CD14-positive monocyte (primary cell): ENCODE measurements around the gene REEP3. TPM values are rescaled to one million over a fixed set of nuclear protein-coding genes. Genes with fewer than 3 reads are reported as not detected.

Experiments used
- DNase-seq, 3 donors: peaks; one replicate each; pipeline ENCODE4 v3.0.0-alpha.2; 2011 to 2022
- H2AFZ ChIP-seq: 2 replicates; pipeline ENCODE4 v1.6.0; 2012; ENCODE audit warnings: mild to moderate bottlenecking, low read depth, low read length, inconsistent platforms; ENCODE audit not compliant: insufficient read depth, poor library complexity, severe bottlenecking
- H3K27ac ChIP-seq, 2 donors: 1 replicate in 1 of 2; 2 replicates in 1 of 2; pipeline ENCODE4 v1.5.1; 2012 to 2013; ENCODE audit warnings: low read length in 2 of 2, control low read depth in 1 of 2, inconsistent platforms in 1 of 2, low read depth in 1 of 2, mild to moderate bottlenecking in 1 of 2
- H3K27me3 ChIP-seq, 2 donors: one replicate each; pipeline versions ENCODE4 v1.6.0 to v1.6.1; 2011 to 2013; ENCODE audit warnings: low read length in 2 of 2; ENCODE audit not compliant: control insufficient read depth in 2 of 2, insufficient read depth in 2 of 2
- H3K36me3 ChIP-seq, 2 donors: replicated peaks in 1 of 2; 1 replicate in 1 of 2; 2 replicates in 1 of 2; pipeline versions ENCODE4 v1.5.1 to v1.6.1; 2012 to 2013; ENCODE audit warnings: low read length in 2 of 2, control low read depth in 1 of 2, inconsistent platforms in 1 of 2, mild to moderate bottlenecking in 1 of 2; ENCODE audit not compliant: insufficient read depth in 2 of 2, control insufficient read depth in 1 of 2
- H3K4me1 ChIP-seq, 2 donors: 1 replicate in 1 of 2; 2 replicates in 1 of 2; pipeline versions ENCODE4 v1.5.1 to v1.6.1; 2012 to 2013; ENCODE audit warnings: low read length in 2 of 2, control low read depth in 1 of 2, inconsistent platforms in 1 of 2, mild to moderate bottlenecking in 1 of 2, moderate library complexity in 1 of 2; ENCODE audit not compliant: insufficient read depth in 2 of 2, control insufficient read depth in 1 of 2
- H3K4me2 ChIP-seq: replicated peaks from 2 replicates; pipeline ENCODE3; 2012; ENCODE audit warnings: low read length, moderate library complexity, mild to moderate bottlenecking; ENCODE audit not compliant: poor library complexity, severe bottlenecking; ENCODE audit errors: extremely low read depth
- H3K4me3 ChIP-seq, 3 experiments: fragments of 200-600 bp in 1 of 3; sonication (generic) in 1 of 3; replicated peaks in 1 of 3; 1 replicate in 2 of 3; 2 replicates in 1 of 3; pipeline ENCODE4 v1.5.1; 2011 to 2013; ENCODE audit warnings: low read length in 3 of 3, mild to moderate bottlenecking in 3 of 3, control low read depth in 2 of 3, low read depth in 2 of 3, inconsistent platforms in 1 of 3, moderate library complexity in 1 of 3
- H3K79me2 ChIP-seq: 2 replicates; pipeline ENCODE4 v1.6.0; 2012; ENCODE audit warnings: mild to moderate bottlenecking, control low read depth, inconsistent platforms, low read length, moderate library complexity; ENCODE audit not compliant: insufficient read depth
- H3K9ac ChIP-seq: 2 replicates; pipeline ENCODE4 v1.6.0; 2017; ENCODE audit warnings: low read length, mild to moderate bottlenecking; ENCODE audit not compliant: insufficient read depth, poor library complexity, severe bottlenecking
- H3K9me3 ChIP-seq, 2 donors: replicated peaks in 1 of 2; 1 replicate in 1 of 2; 2 replicates in 1 of 2; pipeline versions ENCODE4 v1.5.1 to v1.6.1; 2012 to 2013; ENCODE audit warnings: low read length in 2 of 2, control low read depth in 1 of 2; ENCODE audit not compliant: control insufficient read depth in 1 of 2, insufficient read depth in 1 of 2
- H4K20me1 ChIP-seq: 2 replicates; pipeline ENCODE4 v1.6.0; 2012; ENCODE audit warnings: mild to moderate bottlenecking, low read length, control low read depth, moderate library complexity; ENCODE audit not compliant: insufficient read depth
- H3K27ac Mint-ChIP-seq, 7 donors: one replicate each; pipeline ENCODE4 v1.8.0; 2020; ENCODE audit warnings: mild to moderate bottlenecking in 7 of 7, mixed read lengths in 7 of 7, moderate library complexity in 6 of 7, inconsistent platforms in 2 of 7
- H3K27me3 Mint-ChIP-seq, 3 donors: one replicate each; pipeline ENCODE4 v1.8.0; 2021 to 2022; ENCODE audit warnings: low read depth in 3 of 3, mild to moderate bottlenecking in 3 of 3, mixed read lengths in 3 of 3, moderate library complexity in 3 of 3, inconsistent platforms in 1 of 3
- H3K36me3 Mint-ChIP-seq, 2 donors: one replicate each; pipeline ENCODE4 v1.8.0; 2020; ENCODE audit warnings: mixed read lengths in 2 of 2, inconsistent platforms in 1 of 2, mild to moderate bottlenecking in 1 of 2
- H3K4me1 Mint-ChIP-seq: one replicate; pipeline ENCODE4 v1.8.0; 2020; ENCODE audit warnings: mild to moderate bottlenecking, mixed read lengths
- H3K4me3 Mint-ChIP-seq, 2 donors: one replicate each; pipeline ENCODE4 v1.8.0; 2020; ENCODE audit warnings: mild to moderate bottlenecking in 2 of 2, mixed read lengths in 2 of 2, moderate library complexity in 1 of 2
- H3K9me3 Mint-ChIP-seq, 7 donors: one replicate each; pipeline ENCODE4 v1.8.0; 2020 to 2022; ENCODE audit warnings: mixed read lengths in 7 of 7, mild to moderate bottlenecking in 6 of 7, moderate library complexity in 6 of 7, inconsistent platforms in 2 of 7
- CTCF ChIP-seq: fragments of 200-600 bp; IDR thresholded peaks from one replicate; pipeline ENCODE4 v1.8.0; 2022; ENCODE audit warnings: antibody characterized with exemption, mild to moderate bottlenecking
- WGBS: methylation state at CpG from one replicate; pipeline ENCODE4 v1.1.5; 2013; ENCODE audit warnings: missing lambda C conversion rate; ENCODE audit not compliant: insufficient coverage; 5-methylcytosine and 5-hydroxymethylcytosine counted together
- intact Hi-C, 2 donors: fragments of 100-400 bp; cut with micrococcal nuclease; formaldehyde crosslinking; loops; one replicate each; pipeline versions ENCODE4 v1.15.0 to v1.15.1; 2023
- polyA plus RNA-seq, 3 donors: library from polyadenylated mRNA; depleted of rRNA in 1 of 3; unstranded in 2 of 3; stranded (reverse) in 1 of 3; fragments of 300-500 nt in 2 of 3; fragments of >200 nt in 1 of 3; fragmentation: Illumina TruSeq in 2 of 3; gene quantifications; 1 replicate in 2 of 3; 2 replicates in 1 of 3; pipeline ENCODE4 v1.2.3, GENCODE V29; 2012 to 2021

Gene REEP3
- polyA plus RNA-seq, 3 donors: 9.1 to 17.7 (median 17.7) TPM

- 100% methylated on average over 4 of the region's 6 CpGs for WGBS
Observed at GRCh38 chr10:63518690-63519288, 2.4 kb upstream of the REEP3 start.

More at GRCh38 chr10:63518690-63519288, 2.4 kb upstream of the REEP3 start:
- H3K9me3 Mint-ChIP-seq: peaks cover 5 to 15% (median 9%) of the 10 kb centered on the region in 7 donors
- DNase-seq: no peak
- Histone ChIP-seq H3K27me3 (no peaks in the 10 kb centered on the region), H3K79me2 (peaks cover 91% of the 10 kb centered on the region), H2AFZ (no peak overlapping the region), H3K4me3 (no peak overlapping the region), H3K4me1 (peaks cover 24 to 26% of the 10 kb centered on the region in 2 donors), H3K36me3 (no peaks in the 10 kb centered on the region), H3K9me3 (peaks cover 0 to 5% of the 10 kb centered on the region in 2 donors), H4K20me1 (peaks cover 72% of the 10 kb centered on the region), H3K27ac (no peak overlapping the region), H3K9ac (no peak overlapping the region), H3K4me2 (no peak overlapping the region)
- no peak overlapping the region for H3K4me3 Mint-ChIP-seq
- H3K4me1 Mint-ChIP-seq: peaks cover 51% of the 10 kb centered on the region
- H3K36me3 Mint-ChIP-seq: peaks cover 3 to 6% of the 10 kb centered on the region in 2 donors
- intact Hi-C loops: no loop called here
- TF ChIP-seq CTCF: no peak
- H3K27ac Mint-ChIP-seq: no peak overlapping the region
- no peaks in the 10 kb centered on the region for H3K27me3 Mint-ChIP-seq
